Measurements from ENCODE around the gene ERG. TPM values are rescaled to one million over a fixed set of nuclear protein-coding genes. Genes with fewer than 3 reads are reported as not detected.

ERG gene
- total RNA-seq, 4 donors from 2014 or later, result 10.7 to 63.7 (median 41.0) TPM

- no peak for TF ChIP-seq CTCF (IDR thresholded peaks at IDR 0.05)
- ATAC-seq (ENCODE audit: low FRiP score) (no peak), DNase-seq (ENCODE audit: low spot score) (no peak)
These were observed 113.4 kb downstream of the ERG start for GRCh38 chr21:38384675-38385426.

DNA sequence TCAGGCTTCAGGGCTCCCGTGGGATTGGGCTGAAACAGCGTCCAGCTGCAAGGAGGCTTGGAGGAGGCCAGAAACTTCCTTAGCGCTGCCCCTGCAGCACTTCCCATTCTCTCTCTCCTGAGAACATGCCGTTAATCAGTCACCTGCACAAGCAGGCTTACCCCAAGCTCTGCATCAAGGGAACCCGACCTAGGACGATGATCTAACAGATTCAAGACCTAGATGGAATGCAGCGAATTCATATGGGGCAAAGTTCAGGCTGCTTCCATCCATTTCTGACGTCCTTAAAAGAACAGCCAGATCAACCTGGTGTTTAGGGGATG is 114.1 kb downstream of the ERG start:
- TF ChIP-seq CTCF (IDR thresholded peaks at IDR 0.05), result no peak
- no peak for DNase-seq (ENCODE audit: low spot score)
- ATAC-seq (ENCODE audit: low FRiP score), result no peak

GRCh38 chr21:38383411-38384237 is 114.7 kb downstream of the ERG start:
- TF ChIP-seq CTCF (IDR thresholded peaks at IDR 0.05), result no peak
- ATAC-seq (ENCODE audit: low FRiP score) (no peak), DNase-seq (ENCODE audit: low spot score) (no peak)

- no peak for TF ChIP-seq CTCF (IDR thresholded peaks at IDR 0.05)
- ATAC-seq (ENCODE audit: low FRiP score) (peak; percentile 54), DNase-seq (ENCODE audit: low spot score) (no peak)
These were observed 117.7 kb downstream of the ERG start for GRCh38 chr21:38380481-38381137.

DNA sequence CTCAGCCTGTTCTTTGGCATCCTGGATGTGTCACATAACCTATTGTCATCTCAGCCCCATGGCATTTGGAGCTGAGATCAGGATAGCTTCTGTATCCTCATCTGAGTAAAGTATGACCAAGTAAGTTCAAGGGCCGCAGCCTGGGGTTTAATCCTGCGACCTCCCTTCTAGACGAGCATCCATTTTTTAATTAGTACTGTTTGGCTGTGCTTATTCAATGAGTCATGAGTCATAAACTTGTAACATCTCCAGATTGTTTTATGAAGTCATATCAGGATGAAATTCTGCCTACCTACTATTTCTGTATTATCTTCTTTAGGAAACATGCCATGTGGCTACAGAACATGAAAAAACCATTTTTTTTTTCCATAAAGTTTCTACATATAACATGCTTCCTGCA is 119.1 kb downstream of the ERG start:
- ATAC-seq (ENCODE audit: low FRiP score) (no peak), DNase-seq (ENCODE audit: low spot score) (no peak)
- TF ChIP-seq CTCF (IDR thresholded peaks at IDR 0.05), result no peak

GRCh38 chr21:38377165-38378088 is 120.8 kb downstream of the ERG start:
- no peak for DNase-seq (ENCODE audit: low spot score)
- ATAC-seq (ENCODE audit: low FRiP score), result no peak
- TF ChIP-seq CTCF (IDR thresholded peaks at IDR 0.05), result no peak
